IMR-90 (cell line): ENCODE measurements around the gene PODXL. TPM values are rescaled to one million over a fixed set of nuclear protein-coding genes. Genes with fewer than 3 reads are reported as not detected.

ENCODE experiments used
- ATAC-seq: fragments of 200-7000 bp; cut with Tn5 transposase; 2 replicates; pipeline ENCODE4 v1.9.1; 2020; ENCODE audit warnings: low read depth, mild to moderate bottlenecking, moderate library complexity
- BruUV-seq: library from RNA; stranded (reverse); fragments of 400-500 nt; replicated peaks from 2 replicates; lab custom pipeline; 2021; lab: Mats Ljungman, UMichigan
- CTCF ChIA-PET: fragments of 300-600 bp; formaldehyde crosslinking; extraction: SDS; loops from one replicate; lab custom pipeline; 2021; ENCODE audit warnings: antibody characterized with exemption; lab: Yijun Ruan, JAX
- POLR2A ChIA-PET: fragments of 300-600 bp; sonication (Branson Sonifier 250); formaldehyde crosslinking; loops from one replicate; lab custom pipeline; 2022; ENCODE audit warnings: antibody characterized with exemption; ENCODE audit not compliant: unreplicated experiment; lab: Charles Lee
- DNase-seq: peaks from one replicate; pipeline ENCODE4 v3.0.0; 2013
- H2AFZ ChIP-seq: replicated peaks from 2 replicates; pipeline ENCODE3; 2013; ENCODE audit warnings: low read length, mild to moderate bottlenecking; ENCODE audit not compliant: poor library complexity
- H2AK5ac ChIP-seq: 2 replicates; pipeline ENCODE4 v1.6.1; 2013; ENCODE audit warnings: low read depth, low read length, inconsistent platforms
- H2AK9ac ChIP-seq: replicated peaks from 2 replicates; pipeline ENCODE3; 2013; ENCODE audit warnings: mild to moderate bottlenecking, low read depth, low read length, moderate library complexity; ENCODE audit not compliant: poor library complexity
- H2BK120ac ChIP-seq: 2 replicates; pipeline ENCODE4 v1.6.1; 2013; ENCODE audit warnings: low read depth, low read length, inconsistent platforms
- H2BK15ac ChIP-seq: 3 replicates; pipeline ENCODE4 v1.6.1; 2013; ENCODE audit warnings: low read depth, low read length, inconsistent platforms
- H2BK20ac ChIP-seq: 2 replicates; pipeline ENCODE4 v1.6.1; 2013; ENCODE audit warnings: low read depth, mild to moderate bottlenecking, inconsistent platforms, low read length, moderate library complexity
- H2BK5ac ChIP-seq: 2 replicates; pipeline ENCODE4 v1.6.1; 2013; ENCODE audit warnings: mild to moderate bottlenecking, low read depth, low read length, inconsistent platforms; ENCODE audit not compliant: poor library complexity, severe bottlenecking
- H3K14ac ChIP-seq: replicated peaks from 2 replicates; pipeline ENCODE4 v1.6.1; 2013; ENCODE audit warnings: low read depth, low read length, inconsistent platforms
- H3K18ac ChIP-seq: 2 replicates; pipeline ENCODE4 v1.6.1; 2013; ENCODE audit warnings: low read depth, low read length, control low read depth
- H3K23ac ChIP-seq: 2 replicates; pipeline ENCODE4 v1.6.1; 2013; ENCODE audit warnings: low read depth, low read length, inconsistent platforms
- H3K27ac ChIP-seq: 2 replicates; pipeline ENCODE4 v1.5.1; 2013; ENCODE audit warnings: mild to moderate bottlenecking, control low read depth, low read length; ENCODE audit not compliant: insufficient read depth
- H3K27me3 ChIP-seq: 2 replicates; pipeline ENCODE4 v1.6.1; 2013; ENCODE audit warnings: low read length; ENCODE audit not compliant: control insufficient read depth, insufficient read depth
- H3K36me3 ChIP-seq: 2 replicates; pipeline ENCODE4 v1.6.1; 2013; ENCODE audit warnings: low read length, mixed read lengths; ENCODE audit not compliant: control insufficient read depth, insufficient read depth
- H3K4ac ChIP-seq: 2 replicates; pipeline ENCODE4 v1.6.1; 2013; ENCODE audit warnings: low read depth, low read length, inconsistent platforms
- H3K4me1 ChIP-seq: 2 replicates; pipeline ENCODE4 v1.6.1; 2013; ENCODE audit warnings: low read length, mixed read lengths; ENCODE audit not compliant: control insufficient read depth, insufficient read depth
- H3K4me2 ChIP-seq: 2 replicates; pipeline ENCODE4 v1.6.1; 2013; ENCODE audit warnings: low read depth, mild to moderate bottlenecking, control low read depth, low read length, moderate library complexity
- H3K4me3 ChIP-seq: 2 replicates; pipeline ENCODE4 v1.5.1; 2013; ENCODE audit warnings: low read depth, mild to moderate bottlenecking, control low read depth, low read length, moderate library complexity; ENCODE audit not compliant: insufficient read depth
- H3K56ac ChIP-seq: 2 replicates; pipeline ENCODE4 v1.6.1; 2013; ENCODE audit warnings: low read length, inconsistent platforms; ENCODE audit not compliant: insufficient read depth; ENCODE audit errors: extremely low read depth
- H3K79me1 ChIP-seq, 2 experiments: 2 replicates each; pipeline ENCODE4 v1.6.1; 2013; ENCODE audit warnings: low read length in 2 of 2, inconsistent platforms in 1 of 2, low read depth in 1 of 2
- H3K9ac ChIP-seq: 2 replicates; pipeline ENCODE4 v1.6.1; 2013; ENCODE audit warnings: low read depth, low read length, control low read depth
- H3K9me1 ChIP-seq: 2 replicates; pipeline ENCODE4 v1.6.1; 2013; ENCODE audit warnings: low read length, inconsistent platforms; ENCODE audit not compliant: insufficient read depth
- H3K9me3 ChIP-seq: 2 replicates; pipeline ENCODE4 v1.6.1; 2013; ENCODE audit warnings: low read length; ENCODE audit not compliant: control insufficient read depth, insufficient read depth
- H4K20me1 ChIP-seq: 2 replicates; pipeline ENCODE4 v1.6.1; 2013; ENCODE audit warnings: low read length, inconsistent platforms; ENCODE audit not compliant: insufficient read depth
- H4K5ac ChIP-seq: 2 replicates; pipeline ENCODE4 v1.6.1; 2013; ENCODE audit warnings: mild to moderate bottlenecking, low read depth, low read length, control low read depth
- H4K8ac ChIP-seq, 2 experiments: 2 replicates each; pipeline ENCODE4 v1.6.1; 2013; ENCODE audit warnings: low read depth in 2 of 2, low read length in 2 of 2, control low read depth in 1 of 2, inconsistent platforms in 1 of 2
- H4K91ac ChIP-seq: 2 replicates; pipeline ENCODE4 v1.6.1; 2013; ENCODE audit warnings: low read depth, low read length, inconsistent platforms; ENCODE audit not compliant: insufficient read depth
- ELK1 ChIP-seq: fragments of 150-350 bp; IDR thresholded peaks from 2 replicates; pipeline ENCODE4 v1.6.1; 2016; ENCODE audit warnings: low read depth, mild to moderate bottlenecking, low read length, moderate library complexity, borderline replicate concordance
- MAFK ChIP-seq: IDR thresholded peaks from 2 replicates; pipeline ENCODE4 v1.6.1; 2012; ENCODE audit warnings: low read depth, low read length, improper control_type of control experiment
- RCOR1 ChIP-seq: IDR thresholded peaks from 2 replicates; pipeline ENCODE4 v1.6.1; 2012; ENCODE audit warnings: mild to moderate bottlenecking, low read length, improper control_type of control experiment; ENCODE audit not compliant: insufficient replicate concordance
- RFX5 ChIP-seq: IDR thresholded peaks from 2 replicates; pipeline ENCODE4 v1.8.0; 2012; ENCODE audit warnings: low read depth, mild to moderate bottlenecking, low read length, moderate library complexity
- USF2 ChIP-seq: fragments of 150-350 bp; IDR thresholded peaks from 2 replicates; pipeline ENCODE4 v1.6.1; 2017; ENCODE audit warnings: mild to moderate bottlenecking, antibody characterized with exemption, low read length, low read depth
- WGBS, 2 experiments: methylation state at CpG; one replicate each; pipeline versions ENCODE4 v1.1.5 to v1.1.7; 2013; ENCODE audit warnings: missing lambda C conversion rate in 2 of 2; ENCODE audit not compliant: insufficient read length in 1 of 2; ENCODE audit errors: extremely low coverage in 2 of 2; 5-methylcytosine and 5-hydroxymethylcytosine counted together
- dilution Hi-C: fragments of 300-500 bp; cut with HindIII; formaldehyde crosslinking; loops from one replicate; pipeline ENCODE4 v1.14.3; 2018; ENCODE audit warnings: low sequenced_read_pairs; ENCODE audit not compliant: unreplicated experiment
- in situ Hi-C: fragments of 300-500 bp; cut with MboI; formaldehyde crosslinking; loops from 3 replicates; pipeline ENCODE4 v1.14.3; 2019; ENCODE audit warnings: low sequenced_read_pairs, inconsistent platforms, mixed read lengths
- intact Hi-C: fragments of 100-400 bp; cut with micrococcal nuclease; formaldehyde crosslinking; loops from 2 replicates; pipeline ENCODE4 v1.10.0; 2022
- polyA plus RNA-seq, 3 experiments: library from polyadenylated mRNA; depleted of rRNA; stranded (reverse); fragments of >200 nt; gene quantifications; 2 replicates each; pipeline ENCODE4 v1.2.3, GENCODE V29; 2012; ENCODE audit warnings: low replicate concordance in 1 of 3
- total RNA-seq: library from RNA; depleted of rRNA; stranded (reverse); fragments of >200 nt; gene quantifications from 2 replicates; pipeline ENCODE4 v1.2.3, GENCODE V29; 2012

The PODXL gene
- total and polyA plus RNA-seq, 2 of the 4 experiments (the other 2 are of a cell fraction) = 1.3 to 3.8 TPM

- H2AFZ ChIP-seq = peak overlapping the region; percentile 32
- peaks cover 6% of the 10 kb centered on the region for H3K9me1 ChIP-seq
- H3K14ac ChIP-seq = no peak overlapping the region; the same call in 1 of the 2 replicates
- no peak for ATAC-seq
- H4K91ac ChIP-seq = no peak overlapping the region
- peaks cover 27% of the 10 kb centered on the region; the same call in 1 of the 2 replicates for H3K27me3 ChIP-seq
- no peak overlapping the region for H4K5ac ChIP-seq
- no peaks in the 10 kb centered on the region for H3K9me3 ChIP-seq
- H3K56ac ChIP-seq = no peak overlapping the region
- H3K23ac ChIP-seq = no peak overlapping the region
- dilution Hi-C loops (no loop called here), in situ Hi-C loops (no loop called here), intact Hi-C loops (no loop called here)
- H3K4ac ChIP-seq = no peak overlapping the region
- ChIA-PET POLR2A (no interaction called here), CTCF (interaction anchor here (0.7 kb wide), 1 partner anchor 74 kb away, joined by 3 read pairs; no protein-coding TSS in a partner anchor)
- no peaks in the 10 kb centered on the region; the same call in 1 of the 2 replicates for H4K20me1 ChIP-seq
- H3K18ac ChIP-seq = no peak overlapping the region
- H4K8ac ChIP-seq = no peak overlapping the region
- H2AK9ac ChIP-seq = no peak overlapping the region
- no peak overlapping the region for H2AK5ac ChIP-seq
- no peak for TF ChIP-seq RFX5
- no peak for TF ChIP-seq RCOR1
- TF ChIP-seq ELK1 = no peak
- no peak for TF ChIP-seq MAFK
- no peak for TF ChIP-seq USF2
- H3K4me2 ChIP-seq = no peak overlapping the region
- H3K9ac ChIP-seq = no peak overlapping the region
- H3K79me1 ChIP-seq = peaks cover 0 to 13% of the 10 kb centered on the region in 2 experiments; a peak in 2 of 4 replicates
- DNase-seq = no peak
- no CpG with 5 or more reads among the region's 6 CpGs for WGBS, 2 experiments
- H2BK15ac ChIP-seq = no peak overlapping the region
- H2BK120ac ChIP-seq = no peak overlapping the region
- 0 out of 2 replicates have a peak, but pooled peaks cover 2% of the 10 kb centered on the region for H3K4me1 ChIP-seq
- no peak overlapping the region for H2BK5ac ChIP-seq
- H2BK20ac ChIP-seq = no peak overlapping the region
- no TSS peak for BruUV-seq
- H3K27ac ChIP-seq = no peak overlapping the region
- no peaks in the 10 kb centered on the region for H3K36me3 ChIP-seq
- no peak overlapping the region for H3K4me3 ChIP-seq
These were observed 4.4 kb downstream of the PODXL start for GRCh38 chr7:131552053-131552452.
